GM12875 (cell line): Measurements from ENCODE around the gene KRTAP13-1.

Source experiments
- H3K4me3 ChIP-seq: one replicate; pipeline ENCODE4 v1.5.1; 2011; ENCODE audit warnings: low read depth, low read length, control low read depth
- CTCF ChIP-seq: IDR thresholded peaks from 2 replicates; pipeline ENCODE4 v1.5.1; 2011; ENCODE audit warnings: low read depth, mild to moderate bottlenecking, control low read depth, inconsistent platforms, low read length, moderate library complexity, borderline replicate concordance; ENCODE audit not compliant: insufficient read depth

KRTAP13-1 gene

GRCh38 chr21:30434033-30434631 is 38.3 kb downstream of the KRTAP13-1 start:
- H3K4me3 ChIP-seq, result no peak overlapping the region
- peak; percentile 34; the same call in 1 of the 2 replicates for TF ChIP-seq CTCF

- TF ChIP-seq CTCF, result no peak
- no peak overlapping the region for H3K4me3 ChIP-seq
These were observed 41.3 kb downstream of the KRTAP13-1 start for GRCh38 chr21:30437010-30437565.

GRCh38 chr21:30439975-30440374 is 44.1 kb downstream of the KRTAP13-1 start, which contains the start of gene KRTAP15-1:
Gene KRTAP15-1 (plus strand): TSS chr21:30440275. CDS start chr21:30440328, 53 bp downstream.
- H3K4me3 ChIP-seq, result no peak within 1 kb of the TSS
- TF ChIP-seq CTCF, result no peak

- no peak overlapping the region for H3K4me3 ChIP-seq
- no peak for TF ChIP-seq CTCF
These were observed 47.4 kb downstream of the KRTAP13-1 start for GRCh38 chr21:30443226-30443625.

- TF ChIP-seq CTCF, result no peak
- no peak overlapping the region for H3K4me3 ChIP-seq
These were observed 48.4 kb downstream of the KRTAP13-1 start for GRCh38 chr21:30444204-30444603.
